HG02623 (cell line): ENCODE data around the gene NXPE4.

Experiments
- ATAC-seq: cut with Tn5 transposase; IDR thresholded peaks from one replicate; pipeline ENCODE4 v1.9.1; 2021; ENCODE audit warnings: moderate library complexity; ENCODE audit not compliant: unreplicated experiment

NXPE4 gene

DNA sequence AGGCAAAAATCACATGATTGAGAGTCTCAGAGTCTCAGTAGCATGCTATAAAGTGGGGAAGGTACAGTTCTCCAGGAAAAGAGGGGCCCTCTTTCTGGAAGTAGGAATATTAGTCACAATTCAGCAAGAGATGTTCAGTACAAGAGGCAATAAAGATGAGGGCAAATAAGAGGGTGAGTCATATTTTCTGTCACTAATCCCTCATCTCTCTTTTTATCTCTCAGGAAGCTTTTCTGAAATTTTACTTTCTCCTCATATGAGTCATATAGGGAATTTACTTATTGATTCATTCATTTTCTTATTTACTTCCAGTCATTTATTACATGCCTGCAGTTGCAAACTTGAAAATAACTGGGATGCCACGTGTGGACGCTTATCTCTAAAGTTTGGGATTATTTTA lies 32.5 kb downstream of the NXPE4 start:
- no peak for ATAC-seq

DNA sequence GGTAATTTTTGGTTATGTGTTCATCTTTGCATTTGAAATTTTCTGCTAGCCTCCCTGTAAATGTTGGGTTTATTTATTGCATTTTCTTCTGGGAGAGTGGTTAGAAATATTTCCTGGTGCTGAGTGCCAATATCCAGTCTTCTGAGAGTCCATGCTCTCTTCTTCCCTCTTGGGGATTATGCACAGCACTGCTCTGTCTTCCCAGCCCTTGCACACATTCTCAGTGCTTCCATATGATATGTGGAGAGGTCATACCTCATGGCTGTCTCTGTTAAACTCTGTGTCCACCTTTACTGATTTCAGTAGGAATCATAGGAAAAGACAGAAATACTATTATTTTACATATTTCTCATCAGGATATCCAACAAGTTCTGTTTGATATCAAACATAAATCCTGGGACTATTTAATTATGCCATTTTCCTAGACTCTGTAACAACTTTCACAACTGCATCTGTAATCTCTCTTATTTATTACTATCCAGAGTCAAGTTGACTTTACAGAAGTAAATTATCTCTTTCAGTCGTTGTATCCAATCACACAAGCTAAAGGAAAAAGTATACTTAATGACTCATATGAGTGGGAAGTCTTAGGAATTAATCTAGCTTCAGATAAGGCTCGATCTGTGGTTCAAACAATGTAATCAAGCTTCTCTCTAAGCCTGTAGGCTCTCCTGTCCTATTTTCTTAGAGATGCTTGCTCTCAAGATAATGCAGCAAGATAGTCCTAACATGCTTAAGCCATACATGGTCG lies 33.2 kb downstream of the NXPE4 start:
- no peak for ATAC-seq

DNA sequence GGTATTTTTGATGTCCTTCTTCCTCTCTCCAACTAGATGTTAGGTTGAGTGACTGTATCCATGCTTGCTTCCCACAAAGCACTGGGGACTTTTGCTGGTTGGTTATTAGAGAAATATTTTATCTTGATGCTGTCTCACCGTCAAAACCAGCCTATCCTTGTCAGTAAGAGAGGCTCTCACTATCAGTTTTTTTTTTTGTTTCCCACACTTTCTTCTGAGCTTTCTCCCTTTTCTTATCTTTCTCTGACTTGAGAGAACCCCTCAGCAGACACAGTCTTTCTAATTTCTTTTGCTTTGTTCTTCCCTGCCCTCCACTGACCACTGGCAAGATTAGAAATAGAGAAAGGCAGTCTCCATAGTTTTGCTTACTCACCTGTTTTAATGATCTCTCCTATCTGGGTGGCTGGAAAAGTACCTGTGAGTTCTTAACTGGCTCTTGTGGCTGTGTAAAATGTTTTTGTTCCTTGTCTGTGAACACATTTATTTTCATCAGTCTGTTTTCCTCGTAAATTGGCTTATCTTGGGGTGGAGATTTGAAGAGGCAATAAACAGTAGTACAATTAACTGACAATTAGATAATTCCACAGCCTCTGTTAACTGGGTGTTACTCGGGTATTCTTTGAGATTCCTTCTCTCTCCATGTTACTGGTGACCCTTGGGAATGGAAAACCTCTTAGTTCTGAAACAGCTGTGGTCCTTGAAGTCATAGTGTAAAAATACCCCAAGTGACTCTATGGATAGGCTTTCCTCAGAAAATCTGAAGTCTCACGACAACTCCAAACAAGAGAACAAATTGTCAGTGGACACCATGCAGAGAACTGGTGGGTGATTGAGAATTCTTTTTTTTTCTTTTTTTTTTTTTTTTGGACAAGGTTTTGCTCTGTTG lies 35.9 kb downstream of the NXPE4 start, which contains the start of gene NXPE1:
TSS of gene NXPE1 (minus strand) at position 457 of the 886 bp plus-strand sequence. CDS start 8,680 bp downstream, outside the sequence.
- ATAC-seq, result no peak

DNA sequence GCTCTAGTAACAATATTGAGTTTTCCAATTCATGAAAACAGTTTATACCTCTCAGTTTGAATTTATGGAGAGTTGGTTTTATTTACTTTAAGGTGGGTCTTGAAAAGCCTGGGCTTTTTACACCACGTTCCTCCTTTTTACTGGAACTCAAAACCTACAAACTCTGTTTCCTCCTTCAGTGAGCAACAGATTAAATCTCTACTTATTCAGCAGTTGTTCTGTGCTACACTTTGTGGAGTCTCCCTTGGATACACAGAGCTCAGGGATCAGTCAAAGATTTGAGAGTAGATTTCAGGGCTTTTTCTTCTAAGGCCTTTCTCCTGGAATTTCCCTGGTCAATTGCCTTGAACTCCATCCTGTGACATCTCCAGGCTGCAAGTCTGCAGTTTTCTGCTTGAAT lies 39.5 kb downstream of the NXPE4 start:
- no peak for ATAC-seq

DNA sequence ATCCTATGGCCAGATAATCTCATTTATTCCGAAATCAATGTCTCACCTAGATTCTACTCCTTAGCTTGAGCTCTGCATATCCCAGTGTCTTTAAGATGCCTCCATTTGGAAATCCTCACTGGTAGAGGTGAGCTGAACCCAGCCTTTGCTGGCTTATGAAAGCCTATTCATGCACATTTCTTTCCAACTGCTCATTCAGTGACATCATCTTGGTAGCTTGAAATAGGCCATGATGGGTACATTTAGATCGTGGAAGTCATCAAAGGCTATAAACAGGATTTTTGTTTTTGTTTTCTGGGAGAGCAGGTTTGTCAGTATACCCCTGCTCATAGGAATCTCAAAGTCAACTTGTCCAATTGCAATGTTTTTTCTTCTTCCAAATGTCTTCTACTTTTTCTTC lies 41.9 kb downstream of the NXPE4 start:
- ATAC-seq, result no peak

DNA sequence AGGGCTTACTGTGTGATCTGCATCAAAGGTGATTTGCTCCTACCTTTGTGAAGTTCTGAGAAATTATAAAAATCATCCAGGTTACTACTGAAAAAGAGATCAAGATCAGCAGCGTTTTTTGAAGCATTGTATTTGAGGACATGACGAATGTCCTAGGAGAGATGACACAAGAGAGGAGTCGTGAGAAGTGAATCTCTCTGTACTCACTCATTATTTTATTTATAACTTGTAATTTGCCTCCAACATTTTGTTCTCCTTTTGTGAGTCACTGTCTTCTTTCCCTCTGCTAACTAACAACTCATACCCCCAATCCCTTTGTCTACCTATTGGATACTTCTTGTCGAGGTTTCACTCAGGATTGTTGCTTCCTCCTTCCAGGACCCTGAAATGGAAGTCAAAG lies 44.5 kb downstream of the NXPE4 start:
- ATAC-seq, result no peak

DNA sequence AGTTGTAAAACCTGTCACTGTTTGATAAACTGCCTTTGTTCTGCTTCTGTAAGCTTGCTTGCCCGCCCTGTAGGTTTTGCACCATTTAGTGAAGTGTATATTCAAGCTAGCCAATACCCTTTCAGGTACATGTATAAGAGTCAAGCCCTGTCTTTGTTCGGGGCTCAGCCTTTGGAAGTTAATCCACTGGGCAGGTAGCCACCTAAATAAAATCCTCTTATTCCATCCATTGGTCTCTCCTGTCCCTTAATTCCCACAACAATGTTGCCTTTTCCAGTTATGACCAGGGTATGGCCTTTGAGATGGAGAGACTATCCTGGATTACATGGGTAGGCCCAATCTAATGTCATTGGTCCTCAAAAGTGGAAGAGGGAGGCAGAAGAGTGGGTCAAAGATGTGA lies 69.9 kb downstream of the NXPE4 start:
- ATAC-seq, result no peak

DNA sequence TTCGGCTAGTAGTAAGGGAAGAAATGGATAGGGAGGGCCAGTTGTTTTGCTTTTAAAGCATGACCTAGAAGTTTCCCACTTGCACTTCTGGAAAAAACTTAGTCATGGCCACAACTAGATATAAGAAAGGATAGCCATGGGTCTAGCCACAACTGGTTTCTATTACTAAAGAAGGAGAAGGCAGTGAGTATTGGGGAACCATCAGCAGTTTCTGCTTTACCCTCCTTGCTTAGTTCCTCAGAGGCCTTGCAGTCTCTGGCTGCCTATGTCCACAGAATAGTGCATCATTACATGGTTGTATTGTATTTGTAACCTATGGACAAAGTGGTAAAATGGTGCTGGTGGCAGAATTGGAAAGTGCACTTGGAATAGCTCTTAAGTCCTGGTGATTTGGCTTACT lies 71.5 kb downstream of the NXPE4 start:
- ATAC-seq, result no peak

DNA sequence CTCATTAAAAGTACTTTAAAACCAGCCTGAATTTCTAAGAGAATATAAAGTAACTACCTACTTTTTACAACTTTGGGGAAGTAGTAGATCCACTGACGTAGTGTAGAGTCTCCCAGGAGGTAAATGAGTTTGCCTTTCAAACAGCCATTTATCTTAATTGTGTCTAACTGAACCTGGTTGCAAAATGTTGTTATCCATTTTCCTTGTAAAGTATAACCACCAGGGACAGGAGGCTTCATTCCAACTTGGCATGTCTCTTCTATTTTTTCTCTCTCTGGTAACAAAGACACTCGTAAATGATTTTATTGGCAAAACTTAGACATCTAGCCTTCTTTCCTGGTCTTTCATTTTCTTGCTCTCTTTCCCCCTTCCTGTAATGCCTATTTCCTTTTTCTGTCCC lies 72.8 kb downstream of the NXPE4 start:
- no peak for ATAC-seq
